ENCODE results near the gene NRF1. TPM values are rescaled to one million over a fixed set of nuclear protein-coding genes. Genes with fewer than 3 reads are reported as not detected.

The NRF1 gene
- total RNA-seq, 1 donor from 2014 or later: 18.1 TPM

DNA sequence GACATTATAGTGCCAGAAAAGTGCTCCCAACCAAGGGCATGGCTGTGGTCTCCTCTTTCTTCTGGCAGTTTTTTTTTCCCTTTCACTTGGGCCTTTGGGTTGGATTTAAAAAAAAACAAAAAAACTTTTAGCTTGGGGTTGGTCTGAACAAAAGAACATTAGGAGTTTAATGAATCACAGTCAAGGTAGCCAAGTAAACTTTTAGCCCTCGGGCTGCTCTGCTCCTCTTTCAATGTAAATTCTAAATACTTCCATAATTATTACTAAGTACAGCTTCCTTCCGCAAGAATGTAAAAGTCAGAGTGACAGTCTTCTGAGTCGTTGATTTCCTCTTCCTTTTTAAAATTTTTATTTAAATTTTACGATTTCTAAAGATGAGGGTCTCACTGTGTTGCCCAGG lies 79.2 kb downstream of the NRF1 start:
- no peak overlapping the region for H3K4me3 Mint-ChIP-seq (ENCODE audit: unreplicated experiment)
- no peak for DNase-seq (ENCODE audit: low spot score)
- no peak overlapping the region for H3K27ac Mint-ChIP-seq (ENCODE audit: unreplicated experiment)
- H3K27me3 Mint-ChIP-seq (ENCODE audit: unreplicated experiment): peaks cover 2% of the 10 kb centered on the region
- no peaks in the 10 kb centered on the region for H3K9me3 Mint-ChIP-seq (ENCODE audit: unreplicated experiment)
- H3K4me1 Mint-ChIP-seq (ENCODE audit: unreplicated experiment): peaks cover 2% of the 10 kb centered on the region
- TF ChIP-seq, protein P1, sequence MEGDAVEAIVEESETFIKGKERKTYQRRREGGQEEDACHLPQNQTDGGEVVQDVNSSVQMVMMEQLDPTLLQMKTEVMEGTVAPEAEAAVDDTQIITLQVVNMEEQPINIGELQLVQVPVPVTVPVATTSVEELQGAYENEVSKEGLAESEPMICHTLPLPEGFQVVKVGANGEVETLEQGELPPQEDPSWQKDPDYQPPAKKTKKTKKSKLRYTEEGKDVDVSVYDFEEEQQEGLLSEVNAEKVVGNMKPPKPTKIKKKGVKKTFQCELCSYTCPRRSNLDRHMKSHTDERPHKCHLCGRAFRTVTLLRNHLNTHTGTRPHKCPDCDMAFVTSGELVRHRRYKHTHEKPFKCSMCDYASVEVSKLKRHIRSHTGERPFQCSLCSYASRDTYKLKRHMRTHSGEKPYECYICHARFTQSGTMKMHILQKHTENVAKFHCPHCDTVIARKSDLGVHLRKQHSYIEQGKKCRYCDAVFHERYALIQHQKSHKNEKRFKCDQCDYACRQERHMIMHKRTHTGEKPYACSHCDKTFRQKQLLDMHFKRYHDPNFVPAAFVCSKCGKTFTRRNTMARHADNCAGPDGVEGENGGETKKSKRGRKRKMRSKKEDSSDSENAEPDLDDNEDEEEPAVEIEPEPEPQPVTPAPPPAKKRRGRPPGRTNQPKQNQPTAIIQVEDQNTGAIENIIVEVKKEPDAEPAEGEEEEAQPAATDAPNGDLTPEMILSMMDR (IDR thresholded peaks at IDR 0.05; ENCODE audit: unreplicated experiment): no peak
- H3K36me3 Mint-ChIP-seq (ENCODE audit: low read depth, unreplicated experiment): peaks cover 7% of the 10 kb centered on the region

DNA sequence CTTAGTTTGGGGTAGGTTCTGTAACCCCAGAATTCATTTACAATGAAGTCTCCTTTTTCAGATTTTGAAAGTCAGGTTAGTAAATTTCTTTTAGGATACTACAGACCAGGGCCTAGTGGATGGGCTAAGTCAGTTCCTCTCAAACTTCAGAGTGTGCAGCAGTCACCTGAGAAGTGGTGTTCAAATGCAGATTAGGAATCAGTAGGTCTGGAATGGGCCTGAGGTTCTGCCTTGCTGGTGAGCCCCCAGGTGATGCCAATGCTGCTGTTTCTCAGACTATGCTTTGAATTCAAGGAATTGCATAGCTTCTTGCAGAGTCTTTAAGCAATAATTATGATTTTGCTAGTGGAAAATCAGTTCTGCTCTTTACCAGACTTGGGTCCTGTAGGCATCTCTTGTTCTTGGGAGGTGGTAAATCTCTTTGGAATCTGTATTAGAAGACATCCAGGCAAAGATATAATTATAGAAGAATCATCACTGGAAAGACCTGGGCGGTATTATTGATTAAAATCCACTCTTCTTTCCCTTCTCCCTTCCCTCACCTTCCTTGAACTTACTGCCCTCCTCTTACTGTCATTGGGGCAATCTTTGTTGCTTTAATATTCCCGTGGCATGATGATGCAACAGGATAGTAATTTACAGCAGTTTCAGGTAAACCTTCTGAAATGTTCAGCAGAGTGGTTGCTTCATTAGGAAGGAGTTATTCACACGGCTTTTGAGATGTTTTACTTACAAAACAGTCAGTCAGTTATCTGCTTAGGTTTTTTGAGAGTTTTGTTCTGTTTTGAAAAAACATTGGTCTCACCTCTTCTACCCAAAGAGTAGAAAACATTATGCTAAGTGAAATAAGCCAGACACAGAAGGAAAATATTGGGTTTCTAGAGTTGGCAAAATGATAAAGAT lies 87.2 kb downstream of the NRF1 start:
- no peak overlapping the region for H3K4me3 Mint-ChIP-seq (ENCODE audit: unreplicated experiment)
- H3K4me1 Mint-ChIP-seq (ENCODE audit: unreplicated experiment): no peaks in the 10 kb centered on the region
- H3K27ac Mint-ChIP-seq (ENCODE audit: unreplicated experiment): no peak overlapping the region
- no peaks in the 10 kb centered on the region for H3K9me3 Mint-ChIP-seq (ENCODE audit: unreplicated experiment)
- H3K27me3 Mint-ChIP-seq (ENCODE audit: unreplicated experiment): no peaks in the 10 kb centered on the region
- no peak for DNase-seq (ENCODE audit: low spot score)
- TF ChIP-seq, protein P1 (IDR thresholded peaks at IDR 0.05; ENCODE audit: unreplicated experiment): no peak
- H3K36me3 Mint-ChIP-seq (ENCODE audit: low read depth, unreplicated experiment): no peaks in the 10 kb centered on the region

DNA sequence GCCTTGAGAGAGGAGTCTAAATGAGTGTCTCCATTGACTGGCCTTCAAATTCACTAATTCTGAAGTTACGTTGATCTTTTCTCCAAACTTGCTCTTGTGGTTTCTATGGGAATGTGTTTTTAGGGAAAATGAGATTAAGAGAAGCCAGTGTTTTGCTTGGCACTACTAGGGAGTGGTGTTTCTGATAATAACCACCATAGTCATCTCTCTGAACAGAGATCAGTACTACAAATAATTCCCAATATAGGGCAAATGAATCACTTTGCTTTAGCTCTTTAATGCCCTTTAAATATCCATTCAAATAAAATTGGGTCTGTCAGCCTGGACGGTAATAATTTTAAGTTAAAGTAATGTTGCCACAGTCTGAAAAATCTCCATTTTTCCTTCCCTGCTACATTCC lies 90.8 kb downstream of the NRF1 start:
- TF ChIP-seq, protein P1 (IDR thresholded peaks at IDR 0.05; ENCODE audit: unreplicated experiment): no peak
- Mint-ChIP-seq H3K27ac (ENCODE audit: unreplicated experiment) (no peak overlapping the region), H3K9me3 (ENCODE audit: unreplicated experiment) (no peaks in the 10 kb centered on the region), H3K4me1 (ENCODE audit: unreplicated experiment) (no peaks in the 10 kb centered on the region), H3K36me3 (ENCODE audit: low read depth, unreplicated experiment) (peaks cover 11% of the 10 kb centered on the region), H3K27me3 (ENCODE audit: unreplicated experiment) (no peaks in the 10 kb centered on the region), H3K4me3 (ENCODE audit: unreplicated experiment) (no peak overlapping the region)
- no peak for DNase-seq (ENCODE audit: low spot score)

DNA sequence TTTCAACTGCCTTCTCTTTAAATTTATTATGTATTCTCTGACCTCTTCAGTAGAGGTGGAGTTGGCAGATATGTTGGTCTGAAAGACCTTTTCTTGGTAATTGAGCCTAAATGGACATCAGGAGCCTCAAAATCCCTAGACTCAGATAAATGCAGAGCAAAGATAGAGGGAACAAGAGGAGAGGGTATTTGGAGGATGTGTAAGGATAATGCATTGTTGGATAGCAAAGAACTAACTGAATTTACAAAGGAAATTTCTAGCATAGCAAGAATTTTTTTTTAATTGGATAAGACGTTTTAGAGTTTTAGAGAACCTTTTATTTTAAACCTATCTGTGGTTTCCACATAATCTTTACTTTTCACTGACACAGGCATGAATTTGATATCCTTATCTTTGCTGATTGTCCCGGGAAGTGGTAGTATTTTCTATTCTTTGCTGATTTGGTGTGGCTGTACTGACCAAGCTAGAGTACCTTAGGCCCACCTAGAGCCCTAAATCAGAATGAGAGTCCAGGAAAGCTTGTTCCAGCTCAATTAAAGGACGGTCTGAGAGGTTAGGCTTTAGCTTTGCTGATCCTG lies 91.3 kb downstream of the NRF1 start:
- Mint-ChIP-seq H3K4me3 (ENCODE audit: unreplicated experiment) (no peak overlapping the region), H3K27ac (ENCODE audit: unreplicated experiment) (no peak overlapping the region), H3K9me3 (ENCODE audit: unreplicated experiment) (no peaks in the 10 kb centered on the region), H3K4me1 (ENCODE audit: unreplicated experiment) (no peaks in the 10 kb centered on the region), H3K27me3 (ENCODE audit: unreplicated experiment) (no peaks in the 10 kb centered on the region), H3K36me3 (ENCODE audit: low read depth, unreplicated experiment) (peaks cover 11% of the 10 kb centered on the region)
- DNase-seq (ENCODE audit: low spot score): no peak
- TF ChIP-seq, protein P1 (IDR thresholded peaks at IDR 0.05; ENCODE audit: unreplicated experiment): no peak

DNA sequence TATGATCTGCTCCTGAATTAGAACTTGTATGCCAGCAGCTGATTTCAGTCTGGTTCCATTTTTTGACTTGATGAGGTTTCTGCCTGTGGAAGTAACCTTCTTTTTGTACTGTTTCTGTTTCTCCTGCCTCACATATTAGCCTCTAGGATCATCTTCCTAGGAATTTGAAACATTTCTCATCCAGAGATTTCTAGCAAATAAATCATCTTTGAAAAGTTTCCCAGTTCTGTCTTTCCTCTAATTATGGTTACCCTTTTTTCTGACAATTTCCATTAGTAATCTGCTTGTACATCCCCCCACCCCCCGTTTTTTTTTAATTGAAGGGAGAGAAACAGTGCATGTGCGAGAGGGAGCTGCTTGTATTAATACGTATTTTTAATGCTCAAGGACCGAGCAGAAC lies 92.2 kb downstream of the NRF1 start:
- TF ChIP-seq, protein P1 (IDR thresholded peaks at IDR 0.05; ENCODE audit: unreplicated experiment): no peak

More for the DNA sequence above, 92.2 kb downstream of the NRF1 start:
- H3K27me3 Mint-ChIP-seq (ENCODE audit: unreplicated experiment): no peaks in the 10 kb centered on the region
- DNase-seq (ENCODE audit: low spot score): no peak
- H3K4me1 Mint-ChIP-seq (ENCODE audit: unreplicated experiment): no peaks in the 10 kb centered on the region
- peaks cover 11% of the 10 kb centered on the region for H3K36me3 Mint-ChIP-seq (ENCODE audit: low read depth, unreplicated experiment)
- H3K9me3 Mint-ChIP-seq (ENCODE audit: unreplicated experiment): no peaks in the 10 kb centered on the region
- no peak overlapping the region for H3K4me3 Mint-ChIP-seq (ENCODE audit: unreplicated experiment)
- H3K27ac Mint-ChIP-seq (ENCODE audit: unreplicated experiment): no peak overlapping the region
